ENCODE results near the gene WFS1.

- TF ChIP-seq POLR2A (IDR thresholded peaks at IDR 0.05; ENCODE audit: low read depth, low read length) (no peak), TAF1 (IDR thresholded peaks at IDR 0.05; ENCODE audit: low read depth, low read length) (no peak), POLR2AphosphoS5 (IDR thresholded peaks at IDR 0.05; ENCODE audit: low read depth, low read length) (no peak), PAX5 (IDR thresholded peaks at IDR 0.05; ENCODE audit: insufficient read depth, low read length, severe bottlenecking) (no peak), POU2F2 (IDR thresholded peaks at IDR 0.05; ENCODE audit: low read depth, low read length) (no peak), SPI1 (IDR thresholded peaks at IDR 0.05; ENCODE audit: low read depth, low read length) (no peak)
These were observed 23.4 kb upstream of the WFS1 start for GRCh38 chr4:6246170-6246634.
